Stimulated activated effector memory CD8-positive, alpha-beta T cell treated with anti-CD3 and anti-CD28 coated beads, Interleukin-12 subunit alpha, Interleukin-12 subunit beta, amount 100 ng/mL, for 72 hours (primary cell): ENCODE measurements around the gene ACTR8.

ENCODE experiments used
- ATAC-seq: fragments of 150-1000 bp; cut with Tn5 transposase; 2 replicates; pipeline ENCODE4 v1.10.0; 2021
- DNase-seq, 2 donors: peaks; one replicate each; pipeline ENCODE4 v3.0.0; 2021 to 2022; ENCODE audit warnings: low spot score in 2 of 2
- H3K27ac Mint-ChIP-seq: one replicate; pipeline ENCODE4 v1.8.0; 2022; ENCODE audit warnings: mild to moderate bottlenecking, mixed read lengths
- H3K36me3 Mint-ChIP-seq: one replicate; pipeline ENCODE4 v1.8.0; 2022; ENCODE audit warnings: mild to moderate bottlenecking, mixed read lengths
- H3K4me1 Mint-ChIP-seq: one replicate; pipeline ENCODE4 v1.8.0; 2022; ENCODE audit warnings: mixed read lengths
- H3K4me3 Mint-ChIP-seq: one replicate; pipeline ENCODE4 v1.8.0; 2022; ENCODE audit warnings: mild to moderate bottlenecking, mixed read lengths
- H3K9me3 Mint-ChIP-seq: one replicate; pipeline ENCODE4 v1.8.0; 2022; ENCODE audit warnings: mixed read lengths

Gene ACTR8

GRCh38 chr3:53846134-53846850 lies 35.7 kb downstream of the ACTR8 start, which contains the start of the genes CHDH and IL17RB:
Gene CHDH, minus strand, starts transcription at chr3:53846419. Its CDS starts 22,411 bp downstream, at chr3:53824008.
Gene IL17RB, plus strand, starts transcription at chr3:53846568. Its CDS starts 21 bp downstream, at chr3:53846589.
- H3K4me1 Mint-ChIP-seq: peaks cover 6% of the 10 kb centered on the region
- peak within 1 kb of the TSS; percentile 56 for H3K4me3 Mint-ChIP-seq
- DNase-seq (no peak), ATAC-seq (peak; percentile 53)
- H3K9me3 Mint-ChIP-seq: no peaks in the 10 kb centered on the region
- no peak within 1 kb of the TSS for H3K27ac Mint-ChIP-seq
- no peaks in the 10 kb centered on the region for H3K36me3 Mint-ChIP-seq

GRCh38 chr3:53845881-53846133 lies 36.1 kb downstream of the ACTR8 start:
- no peaks in the 10 kb centered on the region for H3K9me3 Mint-ChIP-seq
- H3K4me3 Mint-ChIP-seq: peak overlapping the region; percentile 34
- H3K4me1 Mint-ChIP-seq: peaks cover 6% of the 10 kb centered on the region
- no peaks in the 10 kb centered on the region for H3K36me3 Mint-ChIP-seq
- no peak for DNase-seq
- no peak for ATAC-seq
- H3K27ac Mint-ChIP-seq: no peak overlapping the region

- Mint-ChIP-seq H3K36me3 (no peaks in the 10 kb centered on the region), H3K4me1 (peaks cover 6% of the 10 kb centered on the region), H3K4me3 (peak overlapping the region; percentile 34), H3K9me3 (no peaks in the 10 kb centered on the region), H3K27ac (no peak overlapping the region)
- no peak for DNase-seq
- no peak for ATAC-seq
These were observed 36.7 kb downstream of the ACTR8 start for GRCh38 chr3:53845103-53845880.

GRCh38 chr3:53844262-53845102 lies 37.5 kb downstream of the ACTR8 start:
- Mint-ChIP-seq H3K4me1 (peaks cover 6% of the 10 kb centered on the region), H3K27ac (no peak overlapping the region), H3K4me3 (peak overlapping the region; percentile 34), H3K9me3 (no peaks in the 10 kb centered on the region), H3K36me3 (no peaks in the 10 kb centered on the region)
- DNase-seq (no peak), ATAC-seq (peak; percentile 37)

- Mint-ChIP-seq H3K27ac (no peak overlapping the region), H3K4me3 (no peak overlapping the region)
- ATAC-seq: no peak
These were observed 38.5 kb downstream of the ACTR8 start for GRCh38 chr3:53843195-53844177.

GRCh38 chr3:53842436-53843194 lies 39.3 kb downstream of the ACTR8 start:
- Mint-ChIP-seq H3K4me1 (peaks cover 6% of the 10 kb centered on the region), H3K4me3 (no peak overlapping the region), H3K27ac (no peak overlapping the region), H3K9me3 (no peaks in the 10 kb centered on the region), H3K36me3 (no peaks in the 10 kb centered on the region)
- DNase-seq (no peak), ATAC-seq (no peak)

More at GRCh38 chr3:53843195-53844177, 38.5 kb downstream of the ACTR8 start:
- Mint-ChIP-seq H3K36me3 (no peaks in the 10 kb centered on the region), H3K9me3 (no peaks in the 10 kb centered on the region), H3K4me1 (peaks cover 6% of the 10 kb centered on the region)
- DNase-seq: no peak

GRCh38 chr3:53841296-53841695 lies 40.7 kb downstream of the ACTR8 start:
- no peaks in the 10 kb centered on the region for H3K9me3 Mint-ChIP-seq
- no peak overlapping the region for H3K27ac Mint-ChIP-seq
- no peak for DNase-seq
- H3K4me3 Mint-ChIP-seq: no peak overlapping the region
- peaks cover 9% of the 10 kb centered on the region for H3K4me1 Mint-ChIP-seq
- no peaks in the 10 kb centered on the region for H3K36me3 Mint-ChIP-seq
- no peak for ATAC-seq

GRCh38 chr3:53837331-53837730 lies 44.6 kb downstream of the ACTR8 start:
- Mint-ChIP-seq H3K4me3 (no peak overlapping the region), H3K4me1 (peaks cover 5% of the 10 kb centered on the region), H3K9me3 (no peaks in the 10 kb centered on the region), H3K36me3 (no peaks in the 10 kb centered on the region), H3K27ac (no peak overlapping the region)
- peak; percentile 84 for ATAC-seq
- DNase-seq: no peak

GRCh38 chr3:53836084-53836872 lies 45.7 kb downstream of the ACTR8 start:
- ATAC-seq: no peak
- H3K4me1 Mint-ChIP-seq: peaks cover 5% of the 10 kb centered on the region
- no peak overlapping the region for H3K27ac Mint-ChIP-seq
- DNase-seq: no peak
- H3K36me3 Mint-ChIP-seq: no peaks in the 10 kb centered on the region
- no peak overlapping the region for H3K4me3 Mint-ChIP-seq
- H3K9me3 Mint-ChIP-seq: no peaks in the 10 kb centered on the region

- Mint-ChIP-seq H3K9me3 (no peaks in the 10 kb centered on the region), H3K27ac (no peak overlapping the region), H3K4me3 (no peak overlapping the region), H3K4me1 (peaks cover 5% of the 10 kb centered on the region), H3K36me3 (no peaks in the 10 kb centered on the region)
- DNase-seq: no peak
- no peak for ATAC-seq
These were observed 46.7 kb downstream of the ACTR8 start for GRCh38 chr3:53835257-53835656.

GRCh38 chr3:53834429-53835095 lies 47.4 kb downstream of the ACTR8 start:
- no peak for ATAC-seq
- DNase-seq: no peak
- no peaks in the 10 kb centered on the region for H3K36me3 Mint-ChIP-seq
- H3K4me1 Mint-ChIP-seq: peaks cover 5% of the 10 kb centered on the region
- H3K27ac Mint-ChIP-seq: no peak overlapping the region
- H3K9me3 Mint-ChIP-seq: no peaks in the 10 kb centered on the region
- no peak overlapping the region for H3K4me3 Mint-ChIP-seq

- no peak for DNase-seq
- Mint-ChIP-seq H3K9me3 (no peaks in the 10 kb centered on the region), H3K4me1 (peaks cover 5% of the 10 kb centered on the region), H3K4me3 (no peak overlapping the region), H3K27ac (no peak overlapping the region), H3K36me3 (no peaks in the 10 kb centered on the region)
- ATAC-seq: no peak
These were observed 48.3 kb downstream of the ACTR8 start for GRCh38 chr3:53833700-53834099.

GRCh38 chr3:53833053-53833645 lies 48.8 kb downstream of the ACTR8 start:
- Mint-ChIP-seq H3K4me1 (peaks cover 5% of the 10 kb centered on the region), H3K36me3 (no peaks in the 10 kb centered on the region), H3K9me3 (no peaks in the 10 kb centered on the region), H3K27ac (no peak overlapping the region), H3K4me3 (no peak overlapping the region)
- DNase-seq (no peak), ATAC-seq (no peak)
